Tibial nerve (tissue), 4 donors: ENCODE results near the gene NSFL1C.
"Not testable (repeated sequence)": the region's sequence is repeated elsewhere in the genome, so short reads cannot be mapped to it uniquely, and the experiment has no call there.

Source experiments
- EP300 ChIP-seq, 2 donors: sonication (generic); formaldehyde crosslinking; IDR thresholded peaks; one replicate each; pipeline ENCODE4 v1.6.1; 2017; ENCODE audit warnings: antibody characterized with exemption in 2 of 2, mild to moderate bottlenecking in 1 of 2
- POLR2A ChIP-seq, 2 donors: fragments of 450-650 bp; IDR thresholded peaks; one replicate each; pipeline ENCODE4 v1.6.1; 2017; ENCODE audit warnings: antibody characterized with exemption in 2 of 2, mild to moderate bottlenecking in 2 of 2, moderate library complexity in 2 of 2
- TF ChIP-seq, protein P1 (sequence below), 5 experiments: fragments of 200-600 bp in 3 of 5; fragments of 450-650 bp in 2 of 5; sonication (generic) in 3 of 5; IDR thresholded peaks; one replicate each; pipeline ENCODE4 v1.5.1; 2016 to 2019; ENCODE audit warnings: antibody characterized with exemption in 5 of 5, mild to moderate bottlenecking in 3 of 5, moderate library complexity in 2 of 5

DNA sequence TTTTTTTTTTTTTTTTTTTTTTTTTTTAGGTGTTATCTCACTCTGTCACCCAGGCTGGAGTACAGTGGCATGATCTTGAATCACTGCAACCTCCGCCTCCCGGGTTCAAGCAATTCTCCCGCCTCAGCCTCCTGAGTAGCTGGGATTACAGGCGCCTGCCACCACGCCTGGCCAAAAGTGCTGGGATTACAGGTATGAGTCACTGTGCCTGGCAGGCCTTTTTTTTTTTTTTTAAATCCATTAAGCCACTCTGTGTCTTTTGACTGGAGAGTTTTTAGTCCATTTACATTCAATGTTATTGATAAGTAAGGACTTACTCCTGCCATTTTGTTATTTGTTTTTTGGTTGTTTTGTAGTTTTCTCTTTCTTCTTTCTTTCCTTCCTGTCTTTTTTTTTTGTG, 30.7 kb upstream of the NSFL1C start:
- TF ChIP-seq, protein P1, sequence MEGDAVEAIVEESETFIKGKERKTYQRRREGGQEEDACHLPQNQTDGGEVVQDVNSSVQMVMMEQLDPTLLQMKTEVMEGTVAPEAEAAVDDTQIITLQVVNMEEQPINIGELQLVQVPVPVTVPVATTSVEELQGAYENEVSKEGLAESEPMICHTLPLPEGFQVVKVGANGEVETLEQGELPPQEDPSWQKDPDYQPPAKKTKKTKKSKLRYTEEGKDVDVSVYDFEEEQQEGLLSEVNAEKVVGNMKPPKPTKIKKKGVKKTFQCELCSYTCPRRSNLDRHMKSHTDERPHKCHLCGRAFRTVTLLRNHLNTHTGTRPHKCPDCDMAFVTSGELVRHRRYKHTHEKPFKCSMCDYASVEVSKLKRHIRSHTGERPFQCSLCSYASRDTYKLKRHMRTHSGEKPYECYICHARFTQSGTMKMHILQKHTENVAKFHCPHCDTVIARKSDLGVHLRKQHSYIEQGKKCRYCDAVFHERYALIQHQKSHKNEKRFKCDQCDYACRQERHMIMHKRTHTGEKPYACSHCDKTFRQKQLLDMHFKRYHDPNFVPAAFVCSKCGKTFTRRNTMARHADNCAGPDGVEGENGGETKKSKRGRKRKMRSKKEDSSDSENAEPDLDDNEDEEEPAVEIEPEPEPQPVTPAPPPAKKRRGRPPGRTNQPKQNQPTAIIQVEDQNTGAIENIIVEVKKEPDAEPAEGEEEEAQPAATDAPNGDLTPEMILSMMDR (IDR thresholded peaks at IDR 0.05) = not testable (repeated sequence)
- not testable (repeated sequence) for TF ChIP-seq POLR2A, EP300 (IDR thresholded peaks at IDR 0.05)
